GM12864 (cell line): ENCODE data around the gene SGCA.

ENCODE experiments used
- DNase-seq: peaks from one replicate; pipeline ENCODE4 v3.0.0-alpha.2; 2011; ENCODE audit warnings: low read depth
- H3K4me3 ChIP-seq: 2 replicates; pipeline ENCODE4 v1.5.1; 2011; ENCODE audit warnings: mild to moderate bottlenecking, low read depth, low read length, control low read depth
- CTCF ChIP-seq: IDR thresholded peaks from 2 replicates; pipeline ENCODE4 v1.5.1; 2011; ENCODE audit warnings: low read depth, mild to moderate bottlenecking, moderate library complexity, low read length, control low read depth, inconsistent platforms; ENCODE audit errors: missing control alignments

SGCA gene

GRCh38 chr17:50136096-50136687 is 29.6 kb upstream of the SGCA start:
- H3K4me3 ChIP-seq = no peak overlapping the region
- TF ChIP-seq CTCF = no peak
- DNase-seq = no peak

- no peak overlapping the region for H3K4me3 ChIP-seq
- no peak for DNase-seq
- TF ChIP-seq CTCF = no peak
Observed at GRCh38 chr17:50137042-50137441, 28.8 kb upstream of the SGCA start.

- TF ChIP-seq CTCF = no peak
- no peak overlapping the region for H3K4me3 ChIP-seq
- DNase-seq = no peak
Observed at GRCh38 chr17:50139185-50139783, 26.5 kb upstream of the SGCA start.

DNA sequence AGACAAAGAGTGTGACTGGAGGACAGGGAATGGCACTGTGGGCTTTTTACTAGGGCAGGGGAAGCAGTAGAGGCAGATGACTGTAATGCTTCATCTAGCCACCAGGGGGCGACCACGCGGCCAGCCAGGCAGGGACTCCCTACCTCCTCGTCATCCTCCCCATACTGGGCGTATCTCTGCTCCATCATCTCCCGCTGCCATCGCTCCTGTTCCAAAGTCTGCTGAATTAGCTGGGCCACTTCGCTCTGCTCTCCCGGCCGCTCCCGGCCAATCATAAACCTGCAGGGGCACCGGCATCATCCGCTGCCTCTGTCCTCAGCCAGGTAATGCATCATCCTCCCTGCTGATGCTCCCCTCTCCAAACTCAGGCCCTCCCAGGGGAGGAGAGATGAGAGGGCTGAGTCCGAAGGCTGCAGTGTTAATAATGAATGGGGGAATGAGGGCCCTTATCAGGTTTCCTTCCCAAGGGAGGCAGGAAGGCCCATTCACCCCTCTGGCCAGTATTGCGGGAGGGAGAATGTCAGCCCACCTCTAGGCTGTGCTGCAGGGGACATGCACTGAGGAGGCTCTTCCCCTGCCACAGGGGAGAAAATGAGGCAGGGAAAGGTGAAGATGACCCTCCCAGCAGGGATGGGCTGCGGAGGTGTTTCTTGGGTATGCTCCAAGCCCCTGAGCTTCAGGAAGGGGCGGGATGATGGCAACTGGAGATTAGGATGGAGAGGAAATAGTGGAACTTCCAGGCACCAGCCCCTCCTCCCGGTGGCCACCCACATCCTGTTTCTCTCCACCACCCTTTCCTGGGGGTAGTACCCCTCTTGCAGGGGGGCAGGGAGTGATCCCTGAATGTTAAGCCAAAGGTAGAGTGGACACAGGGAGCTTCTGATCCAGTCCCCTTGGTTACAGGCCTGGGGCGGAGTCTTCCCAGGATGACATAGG is 25.6 kb upstream of the SGCA start:
- H3K4me3 ChIP-seq = no peak overlapping the region
- peak; percentile 31 for DNase-seq
- TF ChIP-seq CTCF = peak; percentile 99

DNA sequence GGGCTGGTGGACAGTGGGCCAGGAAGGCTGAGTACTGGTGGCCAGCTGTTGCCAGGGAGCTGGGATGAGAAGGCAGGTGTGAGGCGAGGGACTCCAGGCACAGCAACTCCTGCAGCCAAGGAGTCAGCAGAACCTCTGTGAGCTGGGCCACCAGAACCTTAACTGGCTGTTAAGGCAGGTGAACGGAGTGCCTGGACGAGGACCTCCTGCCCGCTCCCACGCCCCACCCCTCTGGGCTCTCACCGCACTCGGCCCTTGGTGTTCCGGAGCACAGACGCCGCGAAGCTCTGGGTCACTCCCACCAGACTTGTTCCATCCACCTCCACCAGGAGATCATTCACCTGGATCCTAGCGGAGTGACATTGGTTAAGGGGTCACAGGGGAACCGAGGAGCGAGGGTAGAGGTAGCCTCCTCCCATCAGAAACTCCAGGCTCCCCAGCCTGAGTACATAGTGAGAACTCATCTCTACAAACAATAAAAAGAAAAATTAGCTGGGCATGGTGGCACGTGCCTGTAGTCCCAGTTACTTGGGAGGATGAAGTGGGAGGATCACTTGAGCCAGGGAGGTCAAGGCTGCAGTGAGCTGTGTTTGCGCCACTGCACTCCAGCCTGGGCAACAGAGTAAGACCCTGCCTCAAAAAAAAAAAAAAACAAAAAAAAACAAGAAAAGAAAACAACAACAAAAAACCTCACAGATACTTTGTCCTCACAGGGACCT is 24.6 kb upstream of the SGCA start:
- no peak overlapping the region for H3K4me3 ChIP-seq
- DNase-seq = no peak
- no peak for TF ChIP-seq CTCF

DNA sequence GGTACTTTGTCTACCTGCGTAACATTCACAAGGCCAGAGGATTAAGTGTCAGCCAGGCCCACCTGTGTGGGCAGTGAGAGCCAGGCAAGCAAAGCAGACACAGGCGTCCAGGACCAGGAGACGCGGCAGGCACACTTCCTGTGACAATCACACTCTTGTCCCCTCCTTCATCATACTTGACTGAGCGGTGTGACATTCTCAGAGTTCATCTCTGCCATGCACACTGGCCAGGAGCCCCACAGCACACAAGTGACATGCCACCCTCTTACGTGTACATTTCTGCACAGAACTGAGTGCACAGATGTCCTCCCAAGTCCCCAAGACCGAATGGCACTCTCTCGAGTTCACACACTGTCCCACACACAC is 24.1 kb upstream of the SGCA start:
- no peak for DNase-seq
- TF ChIP-seq CTCF = no peak
- H3K4me3 ChIP-seq = no peak overlapping the region
